Keratinocyte (primary cell): Measurements from ENCODE around the gene TSPYL1.

ENCODE experiments used
- CTCF ChIP-seq, 3 experiments: IDR thresholded peaks in 1 of 3; conservative IDR thresholded peaks in 1 of 3; optimal IDR thresholded peaks in 1 of 3; 2 replicates in 2 of 3; 3 replicates in 1 of 3; pipeline versions ENCODE3 to v1.5.1; 2011; ENCODE audit warnings: low read length in 3 of 3, mild to moderate bottlenecking in 3 of 3, moderate library complexity in 2 of 3, control low read depth in 1 of 3, inconsistent platforms in 1 of 3; ENCODE audit not compliant: insufficient read depth in 2 of 3; ENCODE audit errors: extremely low read depth in 1 of 3
- EZH2 ChIP-seq: IDR thresholded peaks from one replicate; pipeline ENCODE4 v1.6.1; 2012; ENCODE audit warnings: inconsistent platforms, mild to moderate bottlenecking, low read length, moderate library complexity

GRCh38 chr6:116301104-116301503 is 21.4 kb upstream of the TSPYL1 start:
- TF ChIP-seq CTCF (optimal IDR thresholded peaks at IDR 0.05 in 1 of 3, IDR thresholded peaks at IDR 0.05 in 1 of 3, conservative IDR thresholded peaks at IDR 0.05 in 1 of 3; ENCODE audit: extremely low read depth in 1 of 3, insufficient read depth in 2 of 3, low read length in 3 of 3) (no peak), EZH2 (no peak)
